ENCODE measurements around the gene TAOK3. TPM values are rescaled to one million over a fixed set of nuclear protein-coding genes. Genes with fewer than 3 reads are reported as not detected.

The TAOK3 gene
- total and polyA plus RNA-seq, 9 of the 15 experiments (the other 6 are each of a cell fraction or from before 2014, with no cell fraction given): 24.3 to 83.5 (median 47.1) TPM

DNA sequence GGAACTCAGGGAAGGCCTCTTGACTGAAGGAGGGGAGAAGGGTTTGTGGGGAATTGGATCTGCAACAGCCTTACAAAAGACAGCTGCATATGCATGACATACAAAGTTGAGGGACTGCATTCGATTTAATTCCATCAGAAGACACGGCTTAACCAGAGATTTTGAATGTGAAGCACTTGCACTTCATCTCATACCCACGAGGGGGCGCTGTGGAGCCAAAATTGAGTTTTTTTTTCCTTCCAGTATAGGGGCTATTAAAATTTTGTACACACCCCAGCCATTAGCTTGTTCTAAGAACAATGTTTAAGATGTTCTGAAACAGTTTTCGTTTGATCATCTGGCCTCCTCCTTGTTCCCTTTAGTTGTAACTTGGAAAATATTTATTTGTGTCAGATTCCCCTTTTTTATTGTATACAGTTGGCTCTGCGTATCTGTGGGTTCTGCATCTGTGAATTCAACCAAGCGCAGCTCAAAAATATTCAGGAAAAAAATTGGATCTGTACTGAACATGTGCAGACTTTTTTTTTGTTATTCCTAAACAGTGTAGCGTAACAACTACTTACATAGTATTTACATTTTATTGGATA is 5.3 kb upstream of the TAOK3 start (continued):
- TF ChIP-seq, protein P1, sequence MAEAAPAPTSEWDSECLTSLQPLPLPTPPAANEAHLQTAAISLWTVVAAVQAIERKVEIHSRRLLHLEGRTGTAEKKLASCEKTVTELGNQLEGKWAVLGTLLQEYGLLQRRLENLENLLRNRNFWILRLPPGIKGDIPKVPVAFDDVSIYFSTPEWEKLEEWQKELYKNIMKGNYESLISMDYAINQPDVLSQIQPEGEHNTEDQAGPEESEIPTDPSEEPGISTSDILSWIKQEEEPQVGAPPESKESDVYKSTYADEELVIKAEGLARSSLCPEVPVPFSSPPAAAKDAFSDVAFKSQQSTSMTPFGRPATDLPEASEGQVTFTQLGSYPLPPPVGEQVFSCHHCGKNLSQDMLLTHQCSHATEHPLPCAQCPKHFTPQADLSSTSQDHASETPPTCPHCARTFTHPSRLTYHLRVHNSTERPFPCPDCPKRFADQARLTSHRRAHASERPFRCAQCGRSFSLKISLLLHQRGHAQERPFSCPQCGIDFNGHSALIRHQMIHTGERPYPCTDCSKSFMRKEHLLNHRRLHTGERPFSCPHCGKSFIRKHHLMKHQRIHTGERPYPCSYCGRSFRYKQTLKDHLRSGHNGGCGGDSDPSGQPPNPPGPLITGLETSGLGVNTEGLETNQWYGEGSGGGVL (CRISPR knock-in tag; IDR thresholded peaks at IDR 0.05): no peak
- TF ChIP-seq KLF16 (IDR thresholded peaks at IDR 0.05): peak; percentile 50
- TF ChIP-seq MCM2 (IDR thresholded peaks at IDR 0.05; ENCODE audit: low read depth): no peak
- TF ChIP-seq RAD21 (CRISPR knock-in tag; conservative IDR thresholded peaks at IDR 0.05 in 1 of 2, IDR thresholded peaks at IDR 0.05 in 1 of 2): peak in 1 of 2 experiments; percentile 36; a peak in 3 of 4 replicates
- TF ChIP-seq ZNF354B (CRISPR knock-in tag; IDR thresholded peaks at IDR 0.05): no peak
- no peak for TF ChIP-seq IFI16 (CRISPR knock-in tag; IDR thresholded peaks at IDR 0.05)
- TF ChIP-seq, protein P2, sequence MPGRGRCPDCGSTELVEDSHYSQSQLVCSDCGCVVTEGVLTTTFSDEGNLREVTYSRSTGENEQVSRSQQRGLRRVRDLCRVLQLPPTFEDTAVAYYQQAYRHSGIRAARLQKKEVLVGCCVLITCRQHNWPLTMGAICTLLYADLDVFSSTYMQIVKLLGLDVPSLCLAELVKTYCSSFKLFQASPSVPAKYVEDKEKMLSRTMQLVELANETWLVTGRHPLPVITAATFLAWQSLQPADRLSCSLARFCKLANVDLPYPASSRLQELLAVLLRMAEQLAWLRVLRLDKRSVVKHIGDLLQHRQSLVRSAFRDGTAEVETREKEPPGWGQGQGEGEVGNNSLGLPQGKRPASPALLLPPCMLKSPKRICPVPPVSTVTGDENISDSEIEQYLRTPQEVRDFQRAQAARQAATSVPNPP (IDR thresholded peaks at IDR 0.05; ENCODE audit: borderline replicate concordance, insufficient read depth, insufficient read length): no peak
- TF ChIP-seq XRCC3 (IDR thresholded peaks at IDR 0.05): no peak
- TF ChIP-seq, protein P3, sequence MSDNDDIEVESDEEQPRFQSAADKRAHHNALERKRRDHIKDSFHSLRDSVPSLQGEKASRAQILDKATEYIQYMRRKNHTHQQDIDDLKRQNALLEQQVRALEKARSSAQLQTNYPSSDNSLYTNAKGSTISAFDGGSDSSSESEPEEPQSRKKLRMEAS (CRISPR knock-in tag; IDR thresholded peaks at IDR 0.05): no peak
- TF ChIP-seq, protein P4, sequence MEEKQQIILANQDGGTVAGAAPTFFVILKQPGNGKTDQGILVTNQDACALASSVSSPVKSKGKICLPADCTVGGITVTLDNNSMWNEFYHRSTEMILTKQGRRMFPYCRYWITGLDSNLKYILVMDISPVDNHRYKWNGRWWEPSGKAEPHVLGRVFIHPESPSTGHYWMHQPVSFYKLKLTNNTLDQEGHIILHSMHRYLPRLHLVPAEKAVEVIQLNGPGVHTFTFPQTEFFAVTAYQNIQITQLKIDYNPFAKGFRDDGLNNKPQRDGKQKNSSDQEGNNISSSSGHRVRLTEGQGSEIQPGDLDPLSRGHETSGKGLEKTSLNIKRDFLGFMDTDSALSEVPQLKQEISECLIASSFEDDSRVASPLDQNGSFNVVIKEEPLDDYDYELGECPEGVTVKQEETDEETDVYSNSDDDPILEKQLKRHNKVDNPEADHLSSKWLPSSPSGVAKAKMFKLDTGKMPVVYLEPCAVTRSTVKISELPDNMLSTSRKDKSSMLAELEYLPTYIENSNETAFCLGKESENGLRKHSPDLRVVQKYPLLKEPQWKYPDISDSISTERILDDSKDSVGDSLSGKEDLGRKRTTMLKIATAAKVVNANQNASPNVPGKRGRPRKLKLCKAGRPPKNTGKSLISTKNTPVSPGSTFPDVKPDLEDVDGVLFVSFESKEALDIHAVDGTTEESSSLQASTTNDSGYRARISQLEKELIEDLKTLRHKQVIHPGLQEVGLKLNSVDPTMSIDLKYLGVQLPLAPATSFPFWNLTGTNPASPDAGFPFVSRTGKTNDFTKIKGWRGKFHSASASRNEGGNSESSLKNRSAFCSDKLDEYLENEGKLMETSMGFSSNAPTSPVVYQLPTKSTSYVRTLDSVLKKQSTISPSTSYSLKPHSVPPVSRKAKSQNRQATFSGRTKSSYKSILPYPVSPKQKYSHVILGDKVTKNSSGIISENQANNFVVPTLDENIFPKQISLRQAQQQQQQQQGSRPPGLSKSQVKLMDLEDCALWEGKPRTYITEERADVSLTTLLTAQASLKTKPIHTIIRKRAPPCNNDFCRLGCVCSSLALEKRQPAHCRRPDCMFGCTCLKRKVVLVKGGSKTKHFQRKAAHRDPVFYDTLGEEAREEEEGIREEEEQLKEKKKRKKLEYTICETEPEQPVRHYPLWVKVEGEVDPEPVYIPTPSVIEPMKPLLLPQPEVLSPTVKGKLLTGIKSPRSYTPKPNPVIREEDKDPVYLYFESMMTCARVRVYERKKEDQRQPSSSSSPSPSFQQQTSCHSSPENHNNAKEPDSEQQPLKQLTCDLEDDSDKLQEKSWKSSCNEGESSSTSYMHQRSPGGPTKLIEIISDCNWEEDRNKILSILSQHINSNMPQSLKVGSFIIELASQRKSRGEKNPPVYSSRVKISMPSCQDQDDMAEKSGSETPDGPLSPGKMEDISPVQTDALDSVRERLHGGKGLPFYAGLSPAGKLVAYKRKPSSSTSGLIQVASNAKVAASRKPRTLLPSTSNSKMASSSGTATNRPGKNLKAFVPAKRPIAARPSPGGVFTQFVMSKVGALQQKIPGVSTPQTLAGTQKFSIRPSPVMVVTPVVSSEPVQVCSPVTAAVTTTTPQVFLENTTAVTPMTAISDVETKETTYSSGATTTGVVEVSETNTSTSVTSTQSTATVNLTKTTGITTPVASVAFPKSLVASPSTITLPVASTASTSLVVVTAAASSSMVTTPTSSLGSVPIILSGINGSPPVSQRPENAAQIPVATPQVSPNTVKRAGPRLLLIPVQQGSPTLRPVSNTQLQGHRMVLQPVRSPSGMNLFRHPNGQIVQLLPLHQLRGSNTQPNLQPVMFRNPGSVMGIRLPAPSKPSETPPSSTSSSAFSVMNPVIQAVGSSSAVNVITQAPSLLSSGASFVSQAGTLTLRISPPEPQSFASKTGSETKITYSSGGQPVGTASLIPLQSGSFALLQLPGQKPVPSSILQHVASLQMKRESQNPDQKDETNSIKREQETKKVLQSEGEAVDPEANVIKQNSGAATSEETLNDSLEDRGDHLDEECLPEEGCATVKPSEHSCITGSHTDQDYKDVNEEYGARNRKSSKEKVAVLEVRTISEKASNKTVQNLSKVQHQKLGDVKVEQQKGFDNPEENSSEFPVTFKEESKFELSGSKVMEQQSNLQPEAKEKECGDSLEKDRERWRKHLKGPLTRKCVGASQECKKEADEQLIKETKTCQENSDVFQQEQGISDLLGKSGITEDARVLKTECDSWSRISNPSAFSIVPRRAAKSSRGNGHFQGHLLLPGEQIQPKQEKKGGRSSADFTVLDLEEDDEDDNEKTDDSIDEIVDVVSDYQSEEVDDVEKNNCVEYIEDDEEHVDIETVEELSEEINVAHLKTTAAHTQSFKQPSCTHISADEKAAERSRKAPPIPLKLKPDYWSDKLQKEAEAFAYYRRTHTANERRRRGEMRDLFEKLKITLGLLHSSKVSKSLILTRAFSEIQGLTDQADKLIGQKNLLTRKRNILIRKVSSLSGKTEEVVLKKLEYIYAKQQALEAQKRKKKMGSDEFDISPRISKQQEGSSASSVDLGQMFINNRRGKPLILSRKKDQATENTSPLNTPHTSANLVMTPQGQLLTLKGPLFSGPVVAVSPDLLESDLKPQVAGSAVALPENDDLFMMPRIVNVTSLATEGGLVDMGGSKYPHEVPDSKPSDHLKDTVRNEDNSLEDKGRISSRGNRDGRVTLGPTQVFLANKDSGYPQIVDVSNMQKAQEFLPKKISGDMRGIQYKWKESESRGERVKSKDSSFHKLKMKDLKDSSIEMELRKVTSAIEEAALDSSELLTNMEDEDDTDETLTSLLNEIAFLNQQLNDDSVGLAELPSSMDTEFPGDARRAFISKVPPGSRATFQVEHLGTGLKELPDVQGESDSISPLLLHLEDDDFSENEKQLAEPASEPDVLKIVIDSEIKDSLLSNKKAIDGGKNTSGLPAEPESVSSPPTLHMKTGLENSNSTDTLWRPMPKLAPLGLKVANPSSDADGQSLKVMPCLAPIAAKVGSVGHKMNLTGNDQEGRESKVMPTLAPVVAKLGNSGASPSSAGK (IDR thresholded peaks at IDR 0.05): no peak

Measured in K562 (cell line).